ENCODE measurements around the gene MAP7D3. TPM values are rescaled to one million over a fixed set of nuclear protein-coding genes. Genes with fewer than 3 reads are reported as not detected.

The MAP7D3 gene
- total and polyA plus RNA-seq, 10 of the 15 experiments (the other 5 are each of a cell fraction or from before 2014, with no cell fraction given) = 9.1 to 24.0 (median 11.0) TPM

- FAIRE-seq = no peak
- H2AFZ ChIP-seq (ENCODE audit: control insufficient read depth, low read depth, low read length) = no peak overlapping the region
- TF ChIP-seq TCF12 (IDR thresholded peaks at IDR 0.05; ENCODE audit: low read depth, low read length) (no peak), TCF3 (IDR thresholded peaks at IDR 0.05; ENCODE audit: borderline replicate concordance, insufficient read depth, low read depth, low read length) (no peak), HCFC1 (IDR thresholded peaks at IDR 0.05; ENCODE audit: low read length) (no peak), RAD51 (IDR thresholded peaks at IDR 0.05) (no peak), YY1 (IDR thresholded peaks at IDR 0.05; ENCODE audit: low read depth, low read length) (no peak), ZNF207 (IDR thresholded peaks at IDR 0.05; ENCODE audit: borderline replicate concordance) (no peak), CEBPB (IDR thresholded peaks at IDR 0.05; ENCODE audit: borderline replicate concordance in 1 of 2, low read depth in 2 of 2, low read length in 2 of 2) (no peak), CTCF (IDR thresholded peaks at IDR 0.05 in 2 of 3, conservative IDR thresholded peaks at IDR 0.05 in 1 of 3; ENCODE audit: control insufficient read depth in 2 of 3, extremely low read depth in 1 of 3, insufficient read depth in 1 of 3, low read depth in 3 of 3, low read length in 3 of 3) (no peak), RBBP5 (conservative IDR thresholded peaks at IDR 0.05) (no peak), IRF4 (IDR thresholded peaks at IDR 0.05; ENCODE audit: low read depth, low read length) (no peak)
- TF ChIP-seq, protein P1, sequence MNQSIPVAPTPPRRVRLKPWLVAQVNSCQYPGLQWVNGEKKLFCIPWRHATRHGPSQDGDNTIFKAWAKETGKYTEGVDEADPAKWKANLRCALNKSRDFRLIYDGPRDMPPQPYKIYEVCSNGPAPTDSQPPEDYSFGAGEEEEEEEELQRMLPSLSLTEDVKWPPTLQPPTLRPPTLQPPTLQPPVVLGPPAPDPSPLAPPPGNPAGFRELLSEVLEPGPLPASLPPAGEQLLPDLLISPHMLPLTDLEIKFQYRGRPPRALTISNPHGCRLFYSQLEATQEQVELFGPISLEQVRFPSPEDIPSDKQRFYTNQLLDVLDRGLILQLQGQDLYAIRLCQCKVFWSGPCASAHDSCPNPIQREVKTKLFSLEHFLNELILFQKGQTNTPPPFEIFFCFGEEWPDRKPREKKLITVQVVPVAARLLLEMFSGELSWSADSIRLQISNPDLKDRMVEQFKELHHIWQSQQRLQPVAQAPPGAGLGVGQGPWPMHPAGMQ (IDR thresholded peaks at IDR 0.05; ENCODE audit: borderline replicate concordance) = no peak
- TF ChIP-seq, protein P2, sequence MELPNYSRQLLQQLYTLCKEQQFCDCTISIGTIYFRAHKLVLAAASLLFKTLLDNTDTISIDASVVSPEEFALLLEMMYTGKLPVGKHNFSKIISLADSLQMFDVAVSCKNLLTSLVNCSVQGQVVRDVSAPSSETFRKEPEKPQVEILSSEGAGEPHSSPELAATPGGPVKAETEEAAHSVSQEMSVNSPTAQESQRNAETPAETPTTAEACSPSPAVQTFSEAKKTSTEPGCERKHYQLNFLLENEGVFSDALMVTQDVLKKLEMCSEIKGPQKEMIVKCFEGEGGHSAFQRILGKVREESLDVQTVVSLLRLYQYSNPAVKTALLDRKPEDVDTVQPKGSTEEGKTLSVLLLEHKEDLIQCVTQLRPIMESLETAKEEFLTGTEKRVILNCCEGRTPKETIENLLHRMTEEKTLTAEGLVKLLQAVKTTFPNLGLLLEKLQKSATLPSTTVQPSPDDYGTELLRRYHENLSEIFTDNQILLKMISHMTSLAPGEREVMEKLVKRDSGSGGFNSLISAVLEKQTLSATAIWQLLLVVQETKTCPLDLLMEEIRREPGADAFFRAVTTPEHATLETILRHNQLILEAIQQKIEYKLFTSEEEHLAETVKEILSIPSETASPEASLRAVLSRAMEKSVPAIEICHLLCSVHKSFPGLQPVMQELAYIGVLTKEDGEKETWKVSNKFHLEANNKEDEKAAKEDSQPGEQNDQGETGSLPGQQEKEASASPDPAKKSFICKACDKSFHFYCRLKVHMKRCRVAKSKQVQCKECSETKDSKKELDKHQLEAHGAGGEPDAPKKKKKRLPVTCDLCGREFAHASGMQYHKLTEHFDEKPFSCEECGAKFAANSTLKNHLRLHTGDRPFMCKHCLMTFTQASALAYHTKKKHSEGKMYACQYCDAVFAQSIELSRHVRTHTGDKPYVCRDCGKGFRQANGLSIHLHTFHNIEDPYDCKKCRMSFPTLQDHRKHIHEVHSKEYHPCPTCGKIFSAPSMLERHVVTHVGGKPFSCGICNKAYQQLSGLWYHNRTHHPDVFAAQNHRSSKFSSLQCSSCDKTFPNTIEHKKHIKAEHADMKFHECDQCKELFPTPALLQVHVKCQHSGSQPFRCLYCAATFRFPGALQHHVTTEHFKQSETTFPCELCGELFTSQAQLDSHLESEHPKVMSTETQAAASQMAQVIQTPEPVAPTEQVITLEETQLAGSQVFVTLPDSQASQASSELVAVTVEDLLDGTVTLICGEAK (IDR thresholded peaks at IDR 0.05; ENCODE audit: borderline replicate concordance) = no peak
- TF ChIP-seq, protein P3, sequence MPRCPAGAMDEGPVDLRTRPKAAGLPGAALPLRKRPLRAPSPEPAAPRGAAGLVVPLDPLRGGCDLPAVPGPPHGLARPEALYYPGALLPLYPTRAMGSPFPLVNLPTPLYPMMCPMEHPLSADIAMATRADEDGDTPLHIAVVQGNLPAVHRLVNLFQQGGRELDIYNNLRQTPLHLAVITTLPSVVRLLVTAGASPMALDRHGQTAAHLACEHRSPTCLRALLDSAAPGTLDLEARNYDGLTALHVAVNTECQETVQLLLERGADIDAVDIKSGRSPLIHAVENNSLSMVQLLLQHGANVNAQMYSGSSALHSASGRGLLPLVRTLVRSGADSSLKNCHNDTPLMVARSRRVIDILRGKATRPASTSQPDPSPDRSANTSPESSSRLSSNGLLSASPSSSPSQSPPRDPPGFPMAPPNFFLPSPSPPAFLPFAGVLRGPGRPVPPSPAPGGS (IDR thresholded peaks at IDR 0.05; ENCODE audit: borderline replicate concordance, insufficient read depth, low read depth, low read length, poor library complexity, severe bottlenecking) = no peak
These were observed 41.0 kb downstream of the MAP7D3 start for GRCh38 chrX:136210243-136210642.

More at GRCh38 chrX:136210243-136210642, 41.0 kb downstream of the MAP7D3 start:
- ChIA-PET POLR2A (no interaction called here), CTCF (interaction anchor here (0.6 to 2.3 kb wide), 3 partner anchors 54 to 181 kb away, joined by 3 to 9 read pairs (median 3); no protein-coding TSS in a partner anchor), SMC1A (ENCODE audit: uncharacterized antibody, unreplicated experiment) (no interaction called here), RAD21 (ENCODE audit: unreplicated experiment) (no interaction called here)
- no peak overlapping the region for H3K4me3 ChIP-seq
- no peaks in the 10 kb centered on the region for H3K9me3 ChIP-seq (replicated peaks; ENCODE audit: control insufficient read depth, insufficient read depth, low read length)
- intact Hi-C loops (cut with micrococcal nuclease; ENCODE audit: unreplicated experiment) = no loop called here
- no peak overlapping the region for H3K27ac ChIP-seq (ENCODE audit: control insufficient read depth, insufficient read depth)
- H3K79me2 ChIP-seq (ENCODE audit: control insufficient read depth, insufficient read depth, low read length) = no peaks in the 10 kb centered on the region
- no peaks in the 10 kb centered on the region for H3K27me3 ChIP-seq (replicated peaks in 1 of 2; ENCODE audit: control insufficient read depth in 2 of 2, insufficient read depth in 2 of 2, low read length in 1 of 2)
- in situ Hi-C loops (cut with MboI) = no loop called here
- no peaks in the 10 kb centered on the region for H3K4me1 ChIP-seq (ENCODE audit: control insufficient read depth, insufficient read depth, low read length)
- DNase-seq (ENCODE audit: low read depth, low spot score) = no peak
- WGBS (ENCODE audit: insufficient coverage, insufficient replicate concordance, low lambda C conversion rate, missing lambda C conversion rate) = 30% methylated on average over 7 of the region's 7 CpGs
- H3K9ac ChIP-seq (ENCODE audit: control insufficient read depth, insufficient read depth, low read length) = no peak overlapping the region
- H3K36me3 ChIP-seq (ENCODE audit: control insufficient read depth in 2 of 2, insufficient read depth in 2 of 2, low read length in 1 of 2) = no peaks in the 10 kb centered on the region
- no peaks in the 10 kb centered on the region for H4K20me1 ChIP-seq (ENCODE audit: control insufficient read depth, insufficient read depth)
- no TSS peak for BruUV-seq (replicated peaks)
- no peak for ATAC-seq
- H3K4me2 ChIP-seq (ENCODE audit: control insufficient read depth, insufficient read depth) = no peak overlapping the region

Measured in GM12878 (cell line).